Stimulated activated CD8-positive, alpha-beta memory T cell treated with anti-CD3 and anti-CD28 coated beads, Interleukin-12 subunit alpha, Interleukin-12 subunit beta, amount 100 ng/mL, for 1 hour (primary cell): ENCODE measurements around the gene TSPYL2.

Experiments used
- DNase-seq: peaks from one replicate; pipeline ENCODE4 v3.0.0-alpha.2; 2020; ENCODE audit warnings: low read depth

TSPYL2 gene

DNA sequence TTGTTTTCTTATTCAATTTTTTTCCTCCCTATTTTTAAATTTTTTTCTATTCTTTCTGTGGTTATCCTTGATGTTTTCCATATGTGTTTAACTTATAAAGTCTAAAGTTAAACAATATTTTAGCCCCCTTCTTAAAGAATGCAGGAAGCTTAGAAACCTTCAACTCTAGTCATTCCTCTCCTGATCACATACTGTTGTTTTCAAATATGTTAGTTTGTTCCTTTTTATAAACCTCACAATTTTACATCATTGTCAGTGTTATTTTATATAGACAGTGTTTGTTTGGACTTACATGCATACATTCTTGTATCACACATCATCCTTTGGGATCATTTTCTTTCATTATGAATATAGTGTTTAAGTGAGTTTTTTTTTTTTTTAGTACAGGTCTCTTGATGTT lies 43.3 kb downstream of the TSPYL2 start:
- DNase-seq: no peak

DNA sequence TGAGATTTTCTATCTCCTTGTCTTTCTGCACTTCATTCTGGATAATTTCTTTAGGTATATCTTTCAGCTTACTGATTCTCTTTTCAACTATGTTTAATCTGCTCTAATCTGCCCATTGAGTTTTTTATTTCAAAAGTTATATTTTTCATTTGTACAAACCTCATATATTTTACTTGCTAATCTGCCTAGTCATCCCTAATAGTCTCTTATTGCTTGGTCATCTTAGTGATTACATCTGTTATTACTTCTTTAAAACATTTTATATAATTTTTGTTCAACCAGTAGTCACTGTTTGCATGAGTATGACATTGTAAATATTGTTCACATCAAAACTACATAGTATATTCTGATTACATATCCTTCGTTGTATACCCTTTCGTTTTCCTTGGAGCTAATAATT lies 44.2 kb downstream of the TSPYL2 start:
- no peak for DNase-seq

DNA sequence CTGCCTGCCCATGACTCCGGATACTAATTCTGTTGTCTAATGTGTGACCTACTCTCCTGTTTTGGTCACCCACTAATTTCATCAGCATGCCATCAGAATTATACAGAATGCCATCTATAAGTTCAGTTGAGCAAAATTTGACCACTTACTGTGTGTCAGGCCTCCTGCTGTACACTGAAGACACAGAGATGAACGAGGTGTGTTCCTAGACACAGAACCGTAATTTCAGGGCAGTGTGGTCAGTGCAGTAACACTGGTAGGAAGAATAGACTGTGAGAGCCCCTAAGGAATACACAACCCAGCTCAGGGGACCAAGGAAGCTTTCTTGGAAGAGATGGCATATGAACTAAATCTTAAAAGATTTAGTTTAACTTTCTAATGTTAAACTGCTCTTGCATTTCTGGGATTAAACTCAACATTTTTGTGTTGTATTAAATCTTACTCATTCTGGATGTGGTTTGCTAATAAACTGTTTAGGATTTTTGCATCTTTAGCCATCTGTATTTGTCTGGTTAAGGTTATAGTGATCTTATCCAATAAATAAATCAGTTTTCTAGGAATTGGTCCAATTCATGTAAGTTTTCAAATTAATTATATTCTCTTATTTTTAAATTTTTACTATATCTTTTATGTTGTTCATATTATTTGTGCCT lies 46.1 kb downstream of the TSPYL2 start:
- DNase-seq: no peak

DNA sequence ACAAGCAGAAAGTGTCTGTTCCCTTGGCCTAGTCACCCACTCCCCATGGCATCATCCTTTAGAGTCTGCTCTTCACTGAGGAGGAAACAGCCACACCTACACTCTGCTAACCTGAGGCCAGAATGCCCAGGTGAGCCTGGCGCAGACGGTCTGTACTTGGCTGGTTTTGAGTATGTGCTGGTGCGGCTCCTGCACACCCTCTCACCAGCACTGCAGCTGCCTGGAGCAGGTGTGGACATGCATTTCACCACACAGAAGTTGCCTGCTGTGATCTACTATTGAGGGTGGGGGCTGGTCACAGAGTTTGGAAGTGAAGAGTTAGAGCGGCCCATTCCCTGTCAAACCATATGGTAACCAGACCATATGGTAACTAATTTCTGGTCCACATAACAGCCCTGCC lies 51.2 kb downstream of the TSPYL2 start:
- no peak for DNase-seq

DNA sequence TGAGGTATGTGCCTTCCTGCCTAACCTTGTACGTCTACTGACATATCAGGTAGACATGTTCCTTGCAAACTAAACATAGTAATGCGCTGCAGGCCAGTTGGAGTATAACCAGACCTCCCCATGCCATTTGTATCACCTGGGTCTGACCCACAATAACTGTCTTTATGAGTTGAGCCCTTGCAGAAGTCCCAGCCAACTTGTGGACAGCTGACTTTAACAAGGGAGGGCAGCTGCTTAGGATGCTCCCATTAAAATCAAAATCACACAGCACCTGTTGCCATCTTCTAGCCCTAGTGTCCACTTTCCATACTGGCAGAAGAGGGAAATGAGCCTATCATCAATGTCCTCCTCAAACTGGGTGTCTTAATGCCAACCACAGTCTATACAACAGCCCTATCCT lies 53.4 kb downstream of the TSPYL2 start:
- no peak for DNase-seq
